ENCODE results near the gene GKAP1.

- TF ChIP-seq MAX (IDR thresholded peaks at IDR 0.05), result no peak
- no peak for TF ChIP-seq CTCF (IDR thresholded peaks at IDR 0.05)
- no peak for TF ChIP-seq POLR2A (IDR thresholded peaks at IDR 0.05; ENCODE audit: low read length)
- TF ChIP-seq PBX3 (IDR thresholded peaks at IDR 0.05), result no peak
- TF ChIP-seq MAFK (IDR thresholded peaks at IDR 0.05; ENCODE audit: partially characterized antibody), result no peak
- TF ChIP-seq REST (IDR thresholded peaks at IDR 0.05), result no peak
- TF ChIP-seq RFX5 (IDR thresholded peaks at IDR 0.05), result no peak
- TF ChIP-seq POLR2AphosphoS2 (conservative IDR thresholded peaks at IDR 0.05; ENCODE audit: low read length), result no peak
- TF ChIP-seq USF2 (IDR thresholded peaks at IDR 0.05), result no peak
- no peak for TF ChIP-seq MYC (IDR thresholded peaks at IDR 0.05; ENCODE audit: borderline replicate concordance, low read length)
- TF ChIP-seq JUNB (IDR thresholded peaks at IDR 0.05), result no peak
Observed at GRCh38 chr9:83721509-83721908, 96.1 kb downstream of the GKAP1 start.

Data from A549 (cell line).